VCaP (cell line): ENCODE measurements around the gene ELAVL1.

ENCODE experiments used
- H3K27ac ChIP-seq: fragments of 450-650 bp; 2 replicates; pipeline ENCODE4 v1.5.1; 2017
- TF ChIP-seq, protein P1 (sequence below): fragments of 450-650 bp; conservative IDR thresholded peaks from 2 replicates; pipeline ENCODE4 v1.5.1; 2017; ENCODE audit warnings: mild to moderate bottlenecking, moderate library complexity

ELAVL1 gene

GRCh38 chr19:8005534-8006256 lies at the start of gene ELAVL1:
Gene ELAVL1 (minus strand): TSS chr19:8005641. CDS start chr19:7991815, 13,826 bp downstream.
- H3K27ac ChIP-seq = peak within 1 kb of the TSS; percentile 79
- TF ChIP-seq, protein P1, sequence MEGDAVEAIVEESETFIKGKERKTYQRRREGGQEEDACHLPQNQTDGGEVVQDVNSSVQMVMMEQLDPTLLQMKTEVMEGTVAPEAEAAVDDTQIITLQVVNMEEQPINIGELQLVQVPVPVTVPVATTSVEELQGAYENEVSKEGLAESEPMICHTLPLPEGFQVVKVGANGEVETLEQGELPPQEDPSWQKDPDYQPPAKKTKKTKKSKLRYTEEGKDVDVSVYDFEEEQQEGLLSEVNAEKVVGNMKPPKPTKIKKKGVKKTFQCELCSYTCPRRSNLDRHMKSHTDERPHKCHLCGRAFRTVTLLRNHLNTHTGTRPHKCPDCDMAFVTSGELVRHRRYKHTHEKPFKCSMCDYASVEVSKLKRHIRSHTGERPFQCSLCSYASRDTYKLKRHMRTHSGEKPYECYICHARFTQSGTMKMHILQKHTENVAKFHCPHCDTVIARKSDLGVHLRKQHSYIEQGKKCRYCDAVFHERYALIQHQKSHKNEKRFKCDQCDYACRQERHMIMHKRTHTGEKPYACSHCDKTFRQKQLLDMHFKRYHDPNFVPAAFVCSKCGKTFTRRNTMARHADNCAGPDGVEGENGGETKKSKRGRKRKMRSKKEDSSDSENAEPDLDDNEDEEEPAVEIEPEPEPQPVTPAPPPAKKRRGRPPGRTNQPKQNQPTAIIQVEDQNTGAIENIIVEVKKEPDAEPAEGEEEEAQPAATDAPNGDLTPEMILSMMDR = no peak

DNA sequence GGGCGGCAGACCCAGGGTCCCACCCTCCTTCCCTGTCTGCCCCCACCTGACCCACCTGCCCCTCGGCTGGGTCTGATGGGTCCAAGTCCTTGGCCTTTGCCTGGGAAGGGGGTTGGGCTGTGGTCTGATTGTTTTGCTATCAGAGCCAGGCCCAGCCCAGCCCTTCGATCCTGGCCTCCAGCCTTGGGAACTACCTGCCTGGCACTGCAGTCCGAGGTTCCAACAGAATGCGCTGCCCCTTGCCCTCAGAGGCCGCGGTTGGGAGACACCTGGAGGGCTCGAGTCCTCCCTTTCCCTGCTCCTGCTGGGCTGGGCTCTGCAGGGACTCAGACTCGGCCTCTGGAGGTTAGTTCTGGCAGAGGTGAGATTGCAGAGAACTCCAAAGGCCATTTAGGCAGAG lies 48.7 kb upstream of the ELAVL1 start:
- no peak overlapping the region for H3K27ac ChIP-seq
- TF ChIP-seq, protein P1 = no peak

- TF ChIP-seq, protein P1 = no peak
- no peak within 1 kb of the TSS for H3K27ac ChIP-seq
These were observed 47.0 kb upstream of the ELAVL1 start, which contains the start of gene CCL25 for GRCh38 chr19:8052464-8052859. Gene CCL25 (plus strand): TSS chr19:8052760. CDS start chr19:8053050, 290 bp downstream.

- H3K27ac ChIP-seq = no peak overlapping the region
- TF ChIP-seq, protein P1 = no peak
These were observed 45.0 kb upstream of the ELAVL1 start for GRCh38 chr19:8050274-8051096.

GRCh38 chr19:8046569-8047165 lies 41.2 kb upstream of the ELAVL1 start:
- TF ChIP-seq, protein P1 = no peak
- H3K27ac ChIP-seq = no peak overlapping the region

DNA sequence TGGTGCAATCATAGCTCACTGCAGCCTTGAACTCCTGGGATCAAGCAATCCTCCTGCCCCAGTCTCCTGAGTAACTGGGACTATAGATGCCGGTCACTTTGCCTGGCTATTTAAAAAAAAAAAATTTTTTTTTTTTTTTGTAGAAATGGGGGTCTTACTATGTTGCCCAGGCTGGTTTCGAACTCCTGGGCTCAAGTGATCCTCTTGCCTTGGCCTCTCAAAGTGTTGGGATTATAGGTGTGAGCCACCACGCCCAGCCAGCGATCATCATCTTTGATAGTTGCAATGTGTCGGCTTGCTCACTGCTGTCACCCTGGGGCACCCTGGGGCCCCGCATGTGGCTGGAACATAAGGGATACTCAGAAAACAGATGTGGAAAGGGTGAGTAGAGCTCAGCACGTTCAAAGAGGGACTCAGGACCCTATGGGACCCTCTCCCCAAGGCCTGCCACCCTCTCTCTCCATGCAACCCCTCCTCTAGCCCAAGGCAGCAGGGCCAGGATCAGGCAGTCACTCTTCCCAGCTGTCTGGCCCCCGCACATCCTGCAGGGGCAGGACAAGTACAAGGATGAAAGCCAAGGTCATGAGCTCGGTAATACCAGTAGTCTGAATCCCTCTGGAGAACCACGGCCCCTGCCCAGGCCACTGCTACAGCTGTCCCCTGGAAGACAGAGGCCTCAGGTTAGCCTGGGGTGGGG lies 40.6 kb upstream of the ELAVL1 start:
- TF ChIP-seq, protein P1 = no peak
- no peak overlapping the region for H3K27ac ChIP-seq
